ENCODE data around the gene LIPE. TPM values are rescaled to one million over a fixed set of nuclear protein-coding genes. Genes with fewer than 3 reads are reported as not detected.

Gene LIPE
- total RNA-seq, 4 donors from 2014 or later: 1,365 to 4,468 (median 1,601) TPM

DNA sequence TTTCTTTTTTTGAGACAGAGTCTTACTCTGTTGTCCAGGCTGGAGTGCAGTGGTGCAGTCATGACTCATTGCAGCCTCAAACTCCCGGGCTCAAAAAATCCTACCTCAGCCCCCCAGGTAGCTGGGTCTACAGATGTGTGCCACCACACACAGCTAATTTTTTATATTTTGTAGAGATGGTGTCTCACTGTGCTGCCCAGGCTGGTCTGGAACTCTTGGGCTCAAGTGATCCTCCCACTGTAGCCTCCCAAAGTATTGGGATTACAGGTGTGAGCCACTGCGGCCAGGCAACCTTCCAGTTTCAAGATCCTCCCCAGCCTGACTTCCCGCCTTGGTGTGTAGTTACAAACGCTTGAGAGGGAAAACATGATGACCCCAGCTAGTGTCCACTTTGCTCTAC is 59.3 kb downstream of the LIPE start:
- TF ChIP-seq, protein P1, sequence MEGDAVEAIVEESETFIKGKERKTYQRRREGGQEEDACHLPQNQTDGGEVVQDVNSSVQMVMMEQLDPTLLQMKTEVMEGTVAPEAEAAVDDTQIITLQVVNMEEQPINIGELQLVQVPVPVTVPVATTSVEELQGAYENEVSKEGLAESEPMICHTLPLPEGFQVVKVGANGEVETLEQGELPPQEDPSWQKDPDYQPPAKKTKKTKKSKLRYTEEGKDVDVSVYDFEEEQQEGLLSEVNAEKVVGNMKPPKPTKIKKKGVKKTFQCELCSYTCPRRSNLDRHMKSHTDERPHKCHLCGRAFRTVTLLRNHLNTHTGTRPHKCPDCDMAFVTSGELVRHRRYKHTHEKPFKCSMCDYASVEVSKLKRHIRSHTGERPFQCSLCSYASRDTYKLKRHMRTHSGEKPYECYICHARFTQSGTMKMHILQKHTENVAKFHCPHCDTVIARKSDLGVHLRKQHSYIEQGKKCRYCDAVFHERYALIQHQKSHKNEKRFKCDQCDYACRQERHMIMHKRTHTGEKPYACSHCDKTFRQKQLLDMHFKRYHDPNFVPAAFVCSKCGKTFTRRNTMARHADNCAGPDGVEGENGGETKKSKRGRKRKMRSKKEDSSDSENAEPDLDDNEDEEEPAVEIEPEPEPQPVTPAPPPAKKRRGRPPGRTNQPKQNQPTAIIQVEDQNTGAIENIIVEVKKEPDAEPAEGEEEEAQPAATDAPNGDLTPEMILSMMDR (IDR thresholded peaks at IDR 0.05; ENCODE audit: low read depth): no peak

DNA sequence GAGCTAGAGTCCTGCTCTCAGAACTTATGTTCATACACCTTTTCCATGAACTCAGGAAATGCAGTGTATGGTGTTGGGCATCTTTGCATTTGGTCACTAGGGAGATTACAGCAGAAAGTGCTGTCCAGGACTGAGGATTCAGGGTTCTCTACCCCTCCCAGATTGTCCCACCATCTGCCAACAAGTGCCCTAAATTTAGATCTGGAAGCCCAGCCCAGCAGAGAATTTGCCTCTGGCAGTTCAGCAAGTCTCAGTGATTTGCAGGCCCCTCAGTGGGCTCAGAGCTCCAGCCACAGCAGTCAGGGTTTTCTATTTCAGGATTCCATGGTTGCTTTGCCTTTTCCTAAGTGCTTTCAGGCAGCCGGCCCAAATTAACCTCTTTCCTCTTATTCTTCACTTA is 60.5 kb downstream of the LIPE start:
- TF ChIP-seq, protein P1 (IDR thresholded peaks at IDR 0.05; ENCODE audit: low read depth): no peak

DNA sequence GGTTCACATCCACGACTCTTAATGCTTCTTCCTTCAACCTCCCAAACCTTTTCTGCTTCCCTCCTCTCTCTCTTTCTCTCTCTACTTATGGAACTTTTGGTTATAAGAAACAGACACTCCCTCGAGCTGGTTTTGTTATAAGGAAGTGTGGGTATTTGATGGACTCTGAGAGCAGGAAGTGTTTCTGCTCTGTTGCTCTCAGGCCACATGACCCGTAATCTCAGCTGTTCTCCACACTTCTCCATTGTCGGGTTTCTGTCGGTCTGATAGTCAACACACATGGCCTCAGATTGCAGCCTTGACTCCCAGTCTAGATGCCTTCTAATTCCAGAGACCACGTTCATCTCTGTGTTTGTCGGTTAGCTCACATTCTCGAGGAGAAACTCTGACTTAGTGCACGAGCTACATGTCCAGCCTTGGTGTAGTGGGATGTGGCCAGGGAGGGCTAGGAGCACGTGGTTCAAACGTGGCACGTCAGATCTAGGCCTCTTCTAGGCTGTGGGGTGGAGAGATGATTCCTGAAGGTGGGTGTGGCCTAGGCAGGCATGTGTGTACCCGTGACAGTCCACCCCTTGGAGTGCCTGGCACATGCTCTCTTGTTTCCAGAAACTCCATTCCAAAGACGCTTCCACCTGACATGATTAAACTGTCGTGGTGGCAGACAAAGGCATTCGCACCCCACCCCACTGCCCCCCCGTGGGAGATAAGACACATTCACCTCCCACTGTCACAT is 63.4 kb downstream of the LIPE start:
- TF ChIP-seq, protein P1 (IDR thresholded peaks at IDR 0.05; ENCODE audit: low read depth): no peak

DNA sequence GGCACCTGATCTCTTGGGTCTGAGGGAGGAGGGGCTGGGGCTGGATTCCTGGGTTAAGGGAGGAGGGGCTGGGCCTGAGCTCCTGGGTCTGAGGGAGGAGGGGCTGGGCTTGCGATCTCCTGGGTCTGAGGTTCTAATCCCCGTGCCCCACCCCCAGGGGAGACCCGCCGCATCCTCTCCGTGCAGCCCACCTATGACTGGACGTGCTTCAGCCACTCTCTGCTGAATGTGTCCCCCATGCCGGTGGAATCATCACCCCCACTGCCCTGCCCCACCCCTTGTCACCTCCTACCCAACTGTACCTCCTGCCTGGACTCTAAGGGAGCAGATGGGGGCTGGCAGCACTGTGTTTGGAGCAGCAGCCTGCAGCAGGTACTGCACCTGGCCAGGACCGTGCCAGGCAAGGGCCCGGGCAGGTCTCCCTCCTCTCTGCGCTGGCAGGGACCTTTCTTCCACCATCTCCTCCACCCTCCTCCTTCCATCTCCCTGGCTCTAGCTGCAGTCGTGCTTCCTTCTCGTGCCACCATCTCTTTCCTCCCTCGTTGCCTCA is 64.2 kb downstream of the LIPE start:
- TF ChIP-seq, protein P1 (IDR thresholded peaks at IDR 0.05; ENCODE audit: low read depth): no peak

DNA sequence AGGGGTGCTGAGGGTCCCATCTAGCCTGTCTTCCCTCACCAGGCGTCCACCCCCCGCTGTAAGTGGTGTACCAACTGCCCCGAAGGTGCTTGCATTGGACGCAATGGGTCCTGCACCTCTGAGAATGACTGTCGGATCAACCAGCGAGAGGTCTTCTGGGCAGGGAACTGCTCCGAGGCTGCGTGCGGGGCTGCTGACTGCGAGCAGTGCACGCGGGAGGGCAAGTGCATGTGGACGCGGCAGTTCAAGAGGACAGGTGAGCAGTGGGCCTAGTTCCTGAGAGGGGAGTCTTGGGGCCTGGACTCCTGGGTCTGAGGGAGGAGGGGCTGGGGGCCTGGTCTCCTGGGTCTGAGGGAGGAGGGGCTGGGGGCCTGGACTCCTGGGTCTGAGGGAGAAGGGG is 64.8 kb downstream of the LIPE start:
- TF ChIP-seq, protein P1 (IDR thresholded peaks at IDR 0.05; ENCODE audit: low read depth): no peak

DNA sequence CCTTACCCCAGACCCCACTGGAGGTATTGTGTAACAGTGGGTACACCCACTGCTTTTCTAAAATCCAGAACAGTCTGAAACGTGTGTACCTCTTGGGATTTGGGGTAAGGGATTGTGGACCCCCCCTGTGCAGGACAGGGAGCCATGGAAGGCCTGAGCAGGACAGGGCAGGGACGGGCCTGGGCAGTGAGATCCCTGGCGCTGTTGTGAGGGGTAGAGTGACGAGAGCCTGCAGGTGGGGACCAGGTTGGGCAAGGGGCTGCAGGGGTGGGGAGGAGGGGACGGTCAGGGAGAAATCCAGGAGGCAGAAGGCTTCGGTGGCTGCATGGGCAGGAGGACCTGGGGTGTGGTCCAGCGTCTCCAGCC is 65.7 kb downstream of the LIPE start:
- TF ChIP-seq, protein P1 (IDR thresholded peaks at IDR 0.05; ENCODE audit: low read depth): no peak

DNA sequence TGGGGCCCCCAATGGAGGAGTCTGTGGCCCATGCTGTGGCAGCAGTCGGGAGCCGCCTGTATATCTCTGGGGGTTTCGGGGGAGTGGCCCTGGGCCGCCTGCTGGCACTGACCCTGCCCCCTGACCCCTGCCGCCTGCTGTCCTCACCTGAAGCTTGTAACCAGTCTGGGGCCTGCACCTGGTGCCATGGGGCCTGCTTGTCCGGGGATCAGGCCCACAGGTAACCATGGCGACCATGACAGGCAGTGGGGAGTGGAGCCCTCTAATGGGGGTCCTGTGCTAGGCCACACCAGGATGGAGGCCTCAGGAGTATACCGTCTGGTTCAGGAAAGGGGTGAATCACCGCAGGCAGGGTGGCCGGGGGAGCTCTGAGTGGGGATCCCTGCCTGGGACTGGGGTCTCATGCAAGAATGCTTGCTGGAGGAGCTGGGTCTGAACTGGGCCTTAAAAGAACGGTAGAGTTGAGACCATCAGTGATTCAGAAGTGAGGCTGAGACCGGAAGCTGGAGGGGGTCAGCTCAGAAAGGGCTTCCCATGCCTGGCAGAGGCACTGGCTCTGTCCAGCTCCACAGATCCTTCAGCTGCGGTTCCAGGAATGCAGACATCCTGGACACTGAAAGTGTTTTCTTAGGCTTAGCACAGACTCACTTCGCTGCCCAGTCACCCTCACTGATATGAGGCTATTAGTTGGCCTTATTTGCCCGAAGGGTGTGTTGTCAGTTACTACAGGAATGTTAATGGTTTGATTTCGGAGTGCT is 66.2 kb downstream of the LIPE start:
- TF ChIP-seq, protein P1 (IDR thresholded peaks at IDR 0.05; ENCODE audit: low read depth): no peak

Measured in subcutaneous adipose tissue (tissue), 4 donors.